Hematopoietic multipotent progenitor cell treated with erythropoietin and hydrocortisone succinate and interleukin-3 and kit ligand, for 6 days (in vitro differentiated cells): ENCODE results near the gene TMC7.
"Not testable (repeated sequence)": the region's sequence is repeated elsewhere in the genome, so short reads cannot be mapped to it uniquely, and the experiment has no call there.

Experiments used
- DNase-seq: peaks from one replicate; pipeline ENCODE4 v3.0.0-alpha.2; 2015

Gene TMC7

DNA sequence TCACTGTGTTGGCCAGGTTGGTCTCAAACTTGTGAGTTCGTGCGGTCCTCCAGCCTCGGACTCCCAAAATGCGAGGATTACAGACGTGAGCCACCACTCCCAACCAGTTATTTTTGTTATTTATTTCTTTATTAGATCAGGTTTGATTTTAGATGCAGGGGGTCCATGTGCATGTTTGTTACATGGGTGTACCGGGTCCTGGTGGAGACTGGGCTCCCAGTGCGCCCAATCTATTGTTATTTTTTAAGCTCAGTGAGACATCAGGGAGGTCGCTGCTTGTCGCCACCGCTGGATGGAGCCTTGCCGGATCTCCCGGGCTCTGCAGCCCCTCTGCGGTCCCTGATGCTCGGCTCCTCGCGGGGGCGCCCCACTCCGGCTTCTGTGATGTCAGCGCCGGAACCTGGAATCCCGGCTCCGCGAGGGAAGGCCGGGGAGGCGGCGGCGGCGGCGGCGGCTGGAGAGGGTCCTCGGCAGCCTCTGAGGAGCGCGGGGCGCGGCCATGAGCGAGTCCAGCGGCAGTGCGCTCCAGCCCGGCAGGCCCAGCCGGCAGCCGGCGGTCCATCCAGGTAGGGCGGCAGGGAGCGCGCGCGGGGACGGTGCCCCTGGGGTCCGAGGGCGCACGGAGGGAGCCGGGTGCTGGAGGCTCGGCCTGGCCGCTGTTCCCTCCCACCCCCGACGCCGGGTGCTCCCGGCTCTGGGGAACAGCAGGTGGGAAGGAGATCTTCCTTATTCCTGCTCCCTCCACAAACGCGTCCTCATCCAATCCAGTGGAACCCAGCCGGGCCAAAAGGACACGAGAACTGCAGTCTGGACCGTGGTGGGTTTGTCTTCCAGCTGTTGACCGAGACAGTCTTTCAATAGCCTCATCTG, at the start of gene TMC7:
Gene TMC7 (plus strand): TSS at position 370 of the 870 bp plus-strand sequence. CDS start 130 bp downstream, at position 500.
- peak; percentile 78 for DNase-seq

DNA sequence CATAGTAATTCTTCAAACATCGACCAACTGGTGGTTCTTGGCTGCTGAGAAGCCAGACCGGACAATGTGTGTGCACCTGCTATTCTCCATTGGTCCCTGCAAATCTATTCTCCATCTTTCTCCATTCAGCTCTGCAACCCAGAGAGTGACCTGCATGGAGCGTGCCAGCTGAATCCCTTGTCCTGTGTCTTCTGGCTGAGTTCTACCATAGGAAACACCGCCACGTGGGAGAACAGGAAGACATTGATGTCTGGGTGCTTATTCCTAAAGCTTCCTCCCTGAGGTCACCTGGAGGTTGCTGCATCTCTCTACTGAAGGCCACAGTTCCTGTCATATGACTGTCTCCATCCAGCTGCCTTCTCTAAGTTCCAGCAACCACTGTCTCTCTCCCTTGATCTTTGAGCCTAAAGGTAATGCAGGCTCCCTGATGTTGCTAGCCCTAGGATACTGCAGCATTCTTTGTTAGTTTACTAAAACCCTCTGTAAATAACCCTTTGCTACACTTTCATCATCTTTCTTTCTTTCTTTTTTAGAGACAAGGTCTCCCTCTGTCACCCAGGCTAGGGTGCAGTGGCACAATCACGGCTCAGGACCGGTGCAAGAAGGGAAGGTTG, 46.9 kb upstream of the TMC7 start:
- DNase-seq, result no peak

- no peak for DNase-seq
Measured at GRCh38 chr16:18937390-18937789, 46.3 kb upstream of the TMC7 start.

DNA sequence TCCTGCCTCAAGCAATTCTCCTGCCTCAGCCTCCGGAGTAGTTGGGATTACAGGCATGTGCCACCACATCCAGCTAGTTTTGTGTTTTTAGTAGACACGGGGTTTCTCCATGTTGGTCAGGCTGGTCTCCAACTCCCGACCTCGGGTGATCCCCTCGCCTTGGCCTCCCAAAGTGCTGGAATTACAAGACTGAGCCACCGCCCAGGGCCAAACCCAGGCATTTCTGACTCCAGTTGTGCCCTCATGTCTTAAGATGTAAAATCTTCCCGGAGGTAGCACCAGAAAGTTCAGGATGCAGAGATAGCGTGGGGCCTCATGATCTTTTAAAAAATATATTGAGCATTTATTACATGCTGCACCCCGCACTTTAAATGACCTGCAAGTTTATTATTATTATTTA, 44.7 kb upstream of the TMC7 start:
- no peak for DNase-seq

DNA sequence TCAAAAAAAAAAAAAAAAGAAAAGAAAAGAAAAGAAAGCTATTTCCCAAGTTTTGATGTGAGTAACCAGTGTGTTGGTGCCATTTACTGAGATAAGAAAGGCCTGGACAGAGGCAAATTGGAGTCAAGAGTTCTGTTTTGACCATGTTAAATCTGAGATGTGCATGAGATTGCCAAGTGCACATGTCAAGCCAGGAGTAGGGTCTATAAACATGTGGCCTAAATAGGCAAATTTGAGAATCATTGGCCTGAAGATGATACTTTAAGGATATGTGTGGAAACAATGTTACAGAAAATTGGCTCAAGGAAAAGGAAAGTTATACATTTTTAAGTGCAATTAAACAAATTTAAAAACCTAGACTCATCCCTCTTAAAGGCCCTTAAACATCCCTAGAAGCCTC, 42.3 kb upstream of the TMC7 start:
- no peak for DNase-seq

DNA sequence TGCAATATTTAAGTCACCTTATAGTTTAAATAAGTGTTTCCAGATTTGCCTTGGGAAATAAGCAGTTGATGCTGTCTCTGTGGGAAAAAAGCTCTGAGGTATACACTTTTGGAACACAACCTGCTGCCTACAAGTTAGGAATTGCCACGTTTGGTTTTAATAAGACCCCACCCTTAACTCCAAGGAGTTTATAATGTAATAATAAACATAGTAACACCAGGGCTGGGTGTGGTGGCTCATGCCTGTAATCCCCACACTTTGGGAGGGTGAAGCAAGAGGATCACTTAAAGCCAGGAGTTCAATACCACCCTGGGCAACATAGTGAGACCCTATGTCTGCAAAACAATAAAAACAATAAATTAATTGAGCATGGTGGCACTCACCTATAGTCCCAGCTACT, 41.7 kb upstream of the TMC7 start:
- DNase-seq, result no peak

- no peak for DNase-seq
Measured at GRCh38 chr16:18943414-18943813, 40.3 kb upstream of the TMC7 start.

GRCh38 chr16:18945233-18945632, 38.5 kb upstream of the TMC7 start:
- no peak for DNase-seq

DNA sequence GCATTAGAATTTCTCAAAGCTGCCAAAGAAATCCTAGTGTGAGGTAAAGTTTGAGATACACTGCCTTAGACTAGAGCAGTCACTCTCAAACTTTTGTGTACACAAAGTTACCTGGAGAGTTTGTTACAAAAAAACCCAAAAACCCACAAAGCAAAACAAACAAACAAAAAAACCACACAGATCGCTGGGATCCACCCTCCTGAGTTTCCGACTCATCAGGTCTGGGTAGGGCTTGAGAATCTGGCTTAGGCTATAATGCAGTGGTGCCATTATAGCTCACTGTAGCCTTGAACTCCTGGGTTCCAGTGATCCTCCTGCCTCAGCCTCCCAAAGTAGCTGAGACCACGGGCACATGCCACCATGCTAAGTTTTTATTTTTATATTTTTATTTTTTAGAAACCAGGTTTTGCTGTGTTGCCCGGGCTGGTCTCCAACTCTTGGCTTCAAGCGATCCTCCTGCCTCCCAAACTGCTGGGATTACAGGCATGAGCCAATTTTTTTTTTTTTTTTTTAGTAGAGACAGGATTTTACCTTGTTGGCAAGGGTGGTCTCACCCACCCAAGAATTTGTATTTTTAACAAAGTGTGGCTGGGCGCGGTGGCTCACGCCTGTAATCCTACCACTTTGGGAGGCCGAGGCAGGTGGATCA, 35.2 kb upstream of the TMC7 start:
- no peak for DNase-seq

GRCh38 chr16:18950469-18951185, 33.1 kb upstream of the TMC7 start:
- no peak for DNase-seq

DNA sequence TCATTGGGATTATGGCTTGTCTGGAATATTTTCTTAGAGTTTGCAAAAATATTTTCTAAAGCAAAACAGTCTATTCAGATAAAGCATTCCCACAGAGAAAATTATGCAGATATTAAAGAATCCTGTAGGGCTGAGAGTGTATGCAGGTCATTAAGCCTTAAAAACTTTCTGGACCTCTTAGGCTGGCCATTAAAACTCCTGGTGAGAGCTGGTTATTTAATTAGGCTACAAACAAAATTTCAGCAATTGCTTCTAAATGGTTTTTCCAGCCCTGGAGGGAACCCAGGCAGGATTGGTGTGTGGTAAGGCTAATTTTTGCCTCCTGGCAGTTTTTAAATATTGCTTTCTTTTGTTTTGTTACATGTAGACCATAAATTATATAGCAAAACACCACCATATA, 30.2 kb upstream of the TMC7 start:
- no peak for DNase-seq

GRCh38 chr16:18955874-18956580, 27.7 kb upstream of the TMC7 start:
- DNase-seq, result peak; percentile 47

- DNase-seq, result not testable (repeated sequence)
Measured at GRCh38 chr16:18956658-18957241, 27.0 kb upstream of the TMC7 start.

DNA sequence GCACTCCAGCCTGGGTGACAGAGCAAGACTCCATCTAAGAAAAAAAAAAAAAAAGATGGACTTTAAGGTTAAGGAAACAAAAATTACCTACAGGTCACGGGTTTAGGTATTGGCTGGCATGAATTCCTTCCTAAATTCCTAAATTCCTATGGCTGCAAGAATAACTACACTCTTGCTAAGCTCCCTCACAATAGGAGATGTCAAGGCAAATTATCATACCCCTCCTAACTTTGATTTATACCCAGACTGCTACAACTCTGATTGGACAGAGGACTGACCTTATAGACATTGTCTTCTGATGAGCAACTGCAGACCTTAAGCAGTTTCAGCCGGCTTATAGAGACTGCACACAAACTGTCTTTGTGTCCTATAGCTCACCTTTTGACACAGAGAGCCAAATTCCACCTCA, 25.1 kb upstream of the TMC7 start:
- no peak for DNase-seq

DNA sequence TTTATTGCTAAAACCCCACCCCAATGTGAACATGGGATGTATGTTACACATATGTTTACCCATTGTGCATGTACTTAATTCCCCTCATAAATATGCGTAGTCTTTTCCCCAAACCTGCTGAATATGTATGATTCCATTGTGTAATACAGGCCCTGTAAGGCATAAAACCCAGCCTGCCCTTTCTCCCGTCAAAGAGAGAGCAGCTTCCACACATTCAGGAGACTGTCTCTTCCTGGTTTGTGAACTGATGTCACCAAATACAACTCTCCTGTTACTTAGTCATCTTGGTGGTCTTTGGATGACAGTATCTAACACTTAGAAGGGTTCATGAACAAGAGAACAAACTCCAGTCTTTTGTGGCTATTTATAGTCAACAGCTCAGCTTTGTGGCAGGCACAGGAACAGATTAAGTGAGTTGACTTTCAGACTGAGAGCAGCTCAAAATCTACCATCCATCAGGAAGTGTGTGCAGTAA, 24.7 kb upstream of the TMC7 start:
- DNase-seq, result no peak

DNA sequence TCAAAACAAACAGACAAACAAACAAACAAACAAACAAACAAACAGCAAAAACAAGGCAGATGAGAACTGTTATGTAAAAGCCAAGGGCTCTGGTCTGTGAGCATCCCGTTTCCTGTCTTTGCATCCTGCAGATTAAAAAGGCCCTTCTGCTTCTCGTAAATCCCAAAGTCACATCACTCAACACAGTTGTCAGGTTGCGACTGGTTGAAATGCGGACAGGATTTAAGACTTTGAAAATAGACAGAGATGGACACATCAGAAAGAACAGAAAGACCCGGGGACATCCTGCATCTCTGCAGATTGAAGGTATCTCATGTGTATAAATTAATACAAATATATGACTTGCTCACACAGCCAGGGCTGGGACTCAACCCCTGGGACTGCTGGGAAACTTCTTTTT, 18.2 kb upstream of the TMC7 start:
- DNase-seq, result no peak

DNA sequence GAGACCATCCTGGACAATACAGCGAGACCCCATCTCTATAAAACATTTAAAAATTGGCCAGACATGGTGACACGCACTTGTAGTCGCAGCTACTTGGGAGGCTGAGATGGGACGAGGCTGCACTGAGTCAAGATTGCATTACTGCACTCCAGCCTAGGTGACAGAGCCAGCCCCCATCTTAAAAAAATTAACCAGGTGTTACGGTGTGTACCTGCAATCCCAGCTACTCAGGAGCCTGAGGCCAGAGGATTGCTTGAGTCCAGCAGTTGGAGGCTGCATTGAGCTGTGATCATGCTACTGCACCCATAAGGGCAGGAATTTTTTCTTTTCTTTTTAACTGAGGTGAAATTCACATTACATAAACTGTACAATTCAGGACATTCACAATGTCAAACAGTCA, 16.9 kb upstream of the TMC7 start:
- no peak for DNase-seq

- DNase-seq, result peak; percentile 84
Measured at GRCh38 chr16:18969050-18969854, 14.5 kb upstream of the TMC7 start.

DNA sequence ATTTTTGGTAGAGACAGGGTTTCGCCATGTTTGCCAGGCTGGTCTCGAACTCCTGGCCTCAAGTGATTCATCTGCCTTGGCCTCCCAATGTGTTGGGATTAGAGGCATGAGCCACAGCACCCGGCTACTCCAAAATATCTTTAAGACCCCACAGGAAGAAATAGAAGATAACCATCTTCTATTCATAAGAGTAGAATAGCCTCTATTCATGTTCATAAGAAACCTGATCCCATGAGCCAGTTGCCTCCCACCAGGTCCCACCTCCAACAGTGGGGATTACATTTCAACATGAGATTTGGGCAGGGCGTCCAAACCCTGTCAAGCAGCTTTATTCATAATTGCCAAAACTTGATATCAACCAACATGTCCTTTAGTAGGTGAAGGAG, 13.9 kb upstream of the TMC7 start:
- DNase-seq, result no peak

GRCh38 chr16:18975109-18975508, 8.6 kb upstream of the TMC7 start:
- DNase-seq, result no peak

GRCh38 chr16:18979936-18980335, 3.8 kb upstream of the TMC7 start:
- no peak for DNase-seq
